Large intestine (tissue), 3 donors: ENCODE results near the gene SWT1. TPM values are rescaled to one million over a fixed set of nuclear protein-coding genes. Genes with fewer than 3 reads are reported as not detected.

Experiments
- DNase-seq, 2 donors: peaks; one replicate each; pipeline versions ENCODE4 v3.0.0 to v3.0.0-alpha.2; 2013
- H3K27ac ChIP-seq: one replicate; pipeline ENCODE4 v1.5.1; 2013; ENCODE audit warnings: low read length
- H3K27me3 ChIP-seq: 2 replicates; pipeline ENCODE4 v1.6.1; 2013; ENCODE audit warnings: low read length; ENCODE audit not compliant: control insufficient read depth, insufficient read depth
- H3K36me3 ChIP-seq: 2 replicates; pipeline ENCODE4 v1.6.1; 2013; ENCODE audit warnings: low read length; ENCODE audit not compliant: control insufficient read depth, insufficient read depth
- H3K4me1 ChIP-seq: one replicate; pipeline ENCODE4 v1.6.1; 2013; ENCODE audit warnings: low read length; ENCODE audit not compliant: control insufficient read depth, insufficient read depth
- H3K4me3 ChIP-seq: one replicate; pipeline ENCODE4 v1.5.1; 2013; ENCODE audit warnings: low read length
- H3K9me3 ChIP-seq: one replicate; pipeline ENCODE4 v1.6.1; 2013; ENCODE audit warnings: mild to moderate bottlenecking, low read depth, low read length, moderate library complexity; ENCODE audit not compliant: control insufficient read depth
- WGBS: methylation state at CpG from one replicate; pipeline ENCODE4 v1.1.5; 2013; ENCODE audit warnings: low lambda C conversion rate; ENCODE audit not compliant: insufficient coverage; 5-methylcytosine and 5-hydroxymethylcytosine counted together
- polyA plus RNA-seq: library from polyadenylated mRNA; unstranded; fragments of 120-200 nt; gene quantifications from one replicate; pipeline ENCODE4 v1.2.1, GENCODE V29; 2013

Gene SWT1
- polyA plus RNA-seq, 1 donor, result 5.3 TPM

DNA sequence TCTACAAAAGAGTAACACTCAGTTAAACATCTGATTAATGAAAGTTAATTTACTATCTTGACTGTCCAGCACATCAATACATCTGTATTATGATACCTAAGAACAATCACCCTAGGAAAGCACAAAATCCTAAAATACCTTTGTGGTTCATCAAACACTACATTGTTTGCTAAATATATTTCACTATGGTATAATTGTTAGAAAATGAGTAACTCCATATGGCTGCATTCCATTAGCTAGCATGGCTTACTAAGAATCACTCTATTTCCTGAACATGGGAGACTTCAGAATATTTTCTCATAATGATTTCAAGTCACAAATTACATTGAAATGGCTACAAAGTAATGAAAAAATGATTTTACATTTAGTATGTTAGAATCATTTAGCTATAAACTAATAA, 12.7 kb upstream of the SWT1 start:
- DNase-seq, result no peak
- no peaks in the 10 kb centered on the region for H3K9me3 ChIP-seq
- no peak overlapping the region for H3K27ac ChIP-seq
- H3K36me3 ChIP-seq, result peaks cover 24% of the 10 kb centered on the region
- no peaks in the 10 kb centered on the region for H3K4me1 ChIP-seq
- H3K27me3 ChIP-seq, result no peaks in the 10 kb centered on the region
- no peak overlapping the region for H3K4me3 ChIP-seq

DNA sequence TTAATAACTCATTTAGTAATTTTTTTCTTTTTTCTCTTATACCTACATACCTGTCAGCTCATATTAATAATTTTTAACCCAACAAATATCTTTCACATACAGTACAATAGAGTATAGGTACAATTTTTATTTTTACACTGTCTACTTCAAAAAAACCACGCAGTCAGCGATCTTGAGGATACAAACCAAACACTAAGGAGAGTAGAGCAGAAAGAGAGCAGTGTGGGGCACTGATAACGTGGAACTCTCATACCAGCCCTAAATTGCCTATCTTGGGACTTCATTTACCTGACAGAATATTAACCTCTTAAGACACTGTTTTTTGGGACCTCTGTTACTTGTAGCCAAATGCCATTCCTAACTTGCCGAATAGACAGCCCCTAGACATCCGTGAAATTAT, 5.8 kb upstream of the SWT1 start:
- WGBS, result 100% methylated on average over 3 of the region's 5 CpGs
- Histone ChIP-seq H3K4me3 (no peak overlapping the region), H3K9me3 (no peaks in the 10 kb centered on the region), H3K36me3 (peaks cover 15% of the 10 kb centered on the region), H3K4me1 (peaks cover 8% of the 10 kb centered on the region), H3K27ac (no peak overlapping the region), H3K27me3 (no peaks in the 10 kb centered on the region)
- no peak for DNase-seq

- H3K4me3 ChIP-seq, result no peak overlapping the region
- H3K36me3 ChIP-seq, result peaks cover 15% of the 10 kb centered on the region
- no peak overlapping the region for H3K27ac ChIP-seq
- DNase-seq, result peak; percentile 14 to 49
- peaks cover 8% of the 10 kb centered on the region for H3K4me1 ChIP-seq
- no peaks in the 10 kb centered on the region for H3K9me3 ChIP-seq
- 62% methylated on average over 3 of the region's 3 CpGs for WGBS
- H3K27me3 ChIP-seq, result no peaks in the 10 kb centered on the region
Measured at GRCh38 chr1:185152187-185152767, 4.7 kb upstream of the SWT1 start.

DNA sequence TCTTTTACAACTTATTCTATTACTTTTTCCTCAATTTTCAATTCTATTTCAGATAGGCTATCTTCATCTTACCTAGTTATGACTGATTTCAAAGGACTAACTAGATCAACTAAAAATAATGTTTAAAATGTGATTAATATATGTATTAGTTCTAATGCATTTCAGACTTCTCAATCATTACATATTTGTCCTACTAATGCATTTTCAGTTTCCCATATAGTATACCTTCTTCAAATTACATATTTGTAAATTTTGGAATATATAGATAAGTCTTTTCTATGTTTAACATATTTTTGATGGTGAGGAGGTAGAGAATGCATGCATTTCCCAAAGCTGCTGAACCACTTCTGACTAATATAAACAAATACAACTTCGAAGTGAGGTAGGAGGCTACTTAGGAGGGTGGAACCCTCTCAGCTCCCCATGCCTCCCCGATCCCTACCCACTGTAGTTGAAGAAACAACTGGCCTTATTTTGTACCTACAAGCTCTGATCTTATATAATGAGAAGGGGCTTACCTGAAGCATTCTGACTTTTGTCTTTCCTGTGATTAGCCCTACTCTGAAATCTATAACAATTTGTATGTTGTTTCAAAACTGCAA, 2.0 kb upstream of the SWT1 start:
- H3K4me1 ChIP-seq, result peaks cover 11% of the 10 kb centered on the region
- H3K36me3 ChIP-seq, result peaks cover 6% of the 10 kb centered on the region
- peak overlapping the region; percentile 98 for H3K27ac ChIP-seq
- no peaks in the 10 kb centered on the region for H3K9me3 ChIP-seq
- H3K27me3 ChIP-seq, result no peaks in the 10 kb centered on the region
- WGBS, result no CpG with 5 or more reads among the region's 2 CpGs
- peak in 1 of 2 donors; percentile 27 for DNase-seq
- peak overlapping the region; percentile 90 for H3K4me3 ChIP-seq

DNA sequence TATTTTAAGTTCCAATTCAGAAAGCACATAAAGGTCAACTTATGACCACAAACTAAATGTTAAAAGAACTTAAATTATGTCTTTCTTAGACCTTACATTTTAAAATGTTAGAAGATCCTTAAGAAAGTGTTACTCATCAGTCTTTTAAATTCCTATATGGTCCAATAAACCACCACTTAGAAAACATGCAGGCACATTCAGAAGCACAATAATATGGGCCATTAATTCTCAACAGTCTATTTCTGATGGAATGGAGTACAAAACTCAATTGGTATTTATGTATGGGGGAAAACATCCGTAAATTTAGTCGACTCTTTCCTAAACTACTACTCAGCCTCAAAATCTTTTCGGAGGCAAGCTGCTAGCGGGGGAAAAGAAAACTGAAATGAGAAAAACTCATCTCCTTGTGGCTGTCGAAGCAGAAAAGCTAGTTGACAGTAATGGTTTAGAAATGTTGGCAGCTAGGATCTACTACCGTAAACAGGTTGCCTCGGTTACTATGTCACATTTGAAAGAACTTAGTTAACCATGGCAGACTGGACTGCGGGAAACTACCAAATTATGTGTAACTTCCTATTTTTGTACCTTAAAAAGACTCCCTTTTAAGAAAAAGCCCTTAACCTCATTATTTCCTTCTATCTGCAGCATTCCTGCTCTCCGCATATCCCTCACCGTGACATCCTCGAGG, 1.2 kb upstream of the SWT1 start:
- WGBS, result no CpG with 5 or more reads among the region's 11 CpGs
- peaks cover under 1% of the 10 kb centered on the region for H3K36me3 ChIP-seq
- H3K4me1 ChIP-seq, result peaks cover 11% of the 10 kb centered on the region
- peak overlapping the region; percentile 90 for H3K4me3 ChIP-seq
- H3K27me3 ChIP-seq, result no peaks in the 10 kb centered on the region
- peak overlapping the region; percentile 98 for H3K27ac ChIP-seq
- no peak for DNase-seq
- no peaks in the 10 kb centered on the region for H3K9me3 ChIP-seq

- H3K9me3 ChIP-seq, result no peaks in the 10 kb centered on the region
- peak overlapping the region; percentile 90 for H3K4me3 ChIP-seq
- H3K36me3 ChIP-seq, result peaks cover 4% of the 10 kb centered on the region
- no peaks in the 10 kb centered on the region for H3K27me3 ChIP-seq
- no CpG with 5 or more reads among the region's 30 CpGs for WGBS
- DNase-seq, result peak in 1 of 2 donors; percentile 78
- peaks cover 11% of the 10 kb centered on the region for H3K4me1 ChIP-seq
- H3K27ac ChIP-seq, result peak overlapping the region; percentile 98
Measured at GRCh38 chr1:185156288-185156853, 596 bp upstream of the SWT1 start.

DNA sequence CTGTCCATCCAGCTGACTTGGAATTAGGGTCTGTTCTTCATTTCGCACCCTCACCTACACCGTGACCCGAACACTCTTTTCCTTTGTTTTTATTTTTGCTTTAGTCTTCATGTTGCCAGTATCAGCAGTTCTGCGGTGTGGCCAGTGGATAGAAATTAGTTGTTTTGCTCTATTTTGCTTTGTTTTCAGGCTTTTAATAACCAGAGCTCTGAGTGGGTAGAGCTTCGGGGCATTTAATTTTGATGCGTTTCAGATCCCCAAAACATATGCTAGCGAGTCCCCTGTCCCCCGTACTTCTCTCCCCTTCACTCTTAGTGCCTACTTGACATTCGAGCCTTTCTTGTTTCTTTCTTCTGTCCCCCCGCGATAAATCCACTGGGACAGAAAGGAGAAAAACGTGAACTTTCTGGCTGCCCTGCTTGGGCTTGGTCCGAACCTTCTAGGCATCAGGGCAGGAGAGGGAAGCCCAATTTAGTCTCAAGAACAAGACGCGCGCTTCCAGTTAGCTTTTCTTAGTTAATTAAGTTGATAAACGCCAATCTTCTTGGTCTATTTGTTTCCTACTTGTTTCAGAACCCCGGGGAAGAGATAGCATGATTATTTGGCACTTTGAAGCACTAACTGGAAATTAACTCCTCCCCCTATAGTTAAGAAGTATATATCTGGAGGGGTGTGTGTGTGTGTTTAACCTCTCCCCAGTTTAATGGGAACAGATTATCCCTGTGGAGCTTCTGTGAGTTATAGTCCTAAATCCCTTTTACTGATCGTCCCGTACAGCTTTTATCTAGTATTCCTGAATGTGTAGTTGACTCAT, 839 bp downstream of the SWT1 start:
- 0% methylated on average over 7 of the region's 20 CpGs for WGBS
- Histone ChIP-seq H3K27me3 (no peaks in the 10 kb centered on the region), H3K4me1 (peaks cover 11% of the 10 kb centered on the region), H3K9me3 (no peaks in the 10 kb centered on the region), H3K4me3 (peak overlapping the region; percentile 90), H3K27ac (peak overlapping the region; percentile 98), H3K36me3 (peaks cover 5% of the 10 kb centered on the region)
- peak in 1 of 2 donors; percentile 41 for DNase-seq

GRCh38 chr1:185158800-185159199, 1.8 kb downstream of the SWT1 start:
- Histone ChIP-seq H3K27ac (no peak overlapping the region), H3K4me3 (no peak overlapping the region), H3K4me1 (peaks cover 11% of the 10 kb centered on the region), H3K36me3 (peaks cover 8% of the 10 kb centered on the region), H3K9me3 (no peaks in the 10 kb centered on the region), H3K27me3 (no peaks in the 10 kb centered on the region)
- peak in 1 of 2 donors; percentile 52 for DNase-seq
- no CpG with 5 or more reads among the region's 2 CpGs for WGBS

GRCh38 chr1:185159966-185160365, 3.0 kb downstream of the SWT1 start:
- Histone ChIP-seq H3K36me3 (peaks cover 12% of the 10 kb centered on the region), H3K27me3 (no peaks in the 10 kb centered on the region), H3K4me1 (peaks cover 7% of the 10 kb centered on the region), H3K9me3 (no peaks in the 10 kb centered on the region), H3K27ac (no peak overlapping the region), H3K4me3 (no peak overlapping the region)
- DNase-seq, result no peak
- no CpG with 5 or more reads among the region's 3 CpGs for WGBS

GRCh38 chr1:185162491-185162890, 5.5 kb downstream of the SWT1 start:
- Histone ChIP-seq H3K36me3 (peaks cover 23% of the 10 kb centered on the region), H3K9me3 (no peaks in the 10 kb centered on the region), H3K4me3 (no peak overlapping the region), H3K27ac (no peak overlapping the region), H3K27me3 (no peaks in the 10 kb centered on the region), H3K4me1 (peaks cover 3% of the 10 kb centered on the region)
- no peak for DNase-seq
- WGBS, result 100% methylated on average over 3 of the region's 4 CpGs
